ENCODE results near the gene PRRT1.

GRCh38 chr6:32133786-32134185, 18.0 kb downstream of the PRRT1 start:
- TF ChIP-seq RAD21 (IDR thresholded peaks at IDR 0.05; ENCODE audit: low read length) (no peak), POLR2A (IDR thresholded peaks at IDR 0.05; ENCODE audit: low read depth, low read length) (no peak), CTCF (conservative IDR thresholded peaks at IDR 0.05; ENCODE audit: low read depth, low read length) (no peak), RFX5 (IDR thresholded peaks at IDR 0.05; ENCODE audit: low read depth, low read length) (no peak), SMC3 (IDR thresholded peaks at IDR 0.05; ENCODE audit: low read depth, low read length) (no peak), CEBPB (IDR thresholded peaks at IDR 0.05; ENCODE audit: low read depth, low read length) (no peak), MAFK (IDR thresholded peaks at IDR 0.05; ENCODE audit: low read depth, low read length) (no peak)
- TF ChIP-seq, protein P1, sequence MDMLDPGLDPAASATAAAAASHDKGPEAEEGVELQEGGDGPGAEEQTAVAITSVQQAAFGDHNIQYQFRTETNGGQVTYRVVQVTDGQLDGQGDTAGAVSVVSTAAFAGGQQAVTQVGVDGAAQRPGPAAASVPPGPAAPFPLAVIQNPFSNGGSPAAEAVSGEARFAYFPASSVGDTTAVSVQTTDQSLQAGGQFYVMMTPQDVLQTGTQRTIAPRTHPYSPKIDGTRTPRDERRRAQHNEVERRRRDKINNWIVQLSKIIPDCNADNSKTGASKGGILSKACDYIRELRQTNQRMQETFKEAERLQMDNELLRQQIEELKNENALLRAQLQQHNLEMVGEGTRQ (IDR thresholded peaks at IDR 0.05; ENCODE audit: low read depth, low read length) = no peak
- TF ChIP-seq, protein P2, sequence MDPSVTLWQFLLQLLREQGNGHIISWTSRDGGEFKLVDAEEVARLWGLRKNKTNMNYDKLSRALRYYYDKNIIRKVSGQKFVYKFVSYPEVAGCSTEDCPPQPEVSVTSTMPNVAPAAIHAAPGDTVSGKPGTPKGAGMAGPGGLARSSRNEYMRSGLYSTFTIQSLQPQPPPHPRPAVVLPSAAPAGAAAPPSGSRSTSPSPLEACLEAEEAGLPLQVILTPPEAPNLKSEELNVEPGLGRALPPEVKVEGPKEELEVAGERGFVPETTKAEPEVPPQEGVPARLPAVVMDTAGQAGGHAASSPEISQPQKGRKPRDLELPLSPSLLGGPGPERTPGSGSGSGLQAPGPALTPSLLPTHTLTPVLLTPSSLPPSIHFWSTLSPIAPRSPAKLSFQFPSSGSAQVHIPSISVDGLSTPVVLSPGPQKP (IDR thresholded peaks at IDR 0.05; ENCODE audit: borderline replicate concordance, low read depth, low read length) = no peak

Measured in IMR-90 (cell line).